NK-92 (cell line): ENCODE measurements around the gene SERPINB7.
"Not testable (repeated sequence)": the region's sequence is repeated elsewhere in the genome, so short reads cannot be mapped to it uniquely, and the experiment has no call there.

ENCODE experiments used
- DNase-seq: peaks from one replicate; lab custom pipeline; 2025; ENCODE audit not compliant: unreplicated experiment; lab: John Stamatoyannopoulos, UW

SERPINB7 gene

GRCh38 chr18:63775166-63775730, at the start of gene SERPINB7:
Gene SERPINB7, plus strand, starts transcription at chr18:63775418. Its CDS starts 6,955 bp downstream, at chr18:63782373.
- DNase-seq, result no peak

GRCh38 chr18:63725682-63726480, 49.3 kb upstream of the SERPINB7 start:
- no peak for DNase-seq

GRCh38 chr18:63730773-63731172, 44.4 kb upstream of the SERPINB7 start:
- DNase-seq, result no peak

GRCh38 chr18:63731215-63731614, 44.0 kb upstream of the SERPINB7 start:
- no peak for DNase-seq

GRCh38 chr18:63736876-63737275, 38.3 kb upstream of the SERPINB7 start:
- DNase-seq, result no peak

GRCh38 chr18:63741769-63742168, 33.4 kb upstream of the SERPINB7 start:
- no peak for DNase-seq

GRCh38 chr18:63747006-63747405, 28.2 kb upstream of the SERPINB7 start:
- DNase-seq, result no peak

- no peak for DNase-seq
These were observed 25.7 kb upstream of the SERPINB7 start for GRCh38 chr18:63749489-63749888.

GRCh38 chr18:63752636-63753035, 22.6 kb upstream of the SERPINB7 start:
- DNase-seq, result no peak

- DNase-seq, result no peak
These were observed 21.5 kb upstream of the SERPINB7 start for GRCh38 chr18:63753676-63754075.

- DNase-seq, result no peak
These were observed 17.7 kb upstream of the SERPINB7 start for GRCh38 chr18:63757541-63757940.

GRCh38 chr18:63758615-63759240, 16.5 kb upstream of the SERPINB7 start:
- DNase-seq, result no peak

GRCh38 chr18:63759786-63760185, 15.4 kb upstream of the SERPINB7 start:
- DNase-seq, result not testable (repeated sequence)

- no peak for DNase-seq
These were observed 12.7 kb upstream of the SERPINB7 start for GRCh38 chr18:63762518-63762917.

GRCh38 chr18:63763831-63764600, 11.2 kb upstream of the SERPINB7 start:
- DNase-seq, result no peak

GRCh38 chr18:63765837-63766236, 9.4 kb upstream of the SERPINB7 start:
- no peak for DNase-seq

GRCh38 chr18:63773551-63773950, 1.7 kb upstream of the SERPINB7 start:
- DNase-seq, result no peak

GRCh38 chr18:63774511-63774910, 707 bp upstream of the SERPINB7 start:
- no peak for DNase-seq

GRCh38 chr18:63779386-63779785, 4.2 kb downstream of the SERPINB7 start:
- DNase-seq, result no peak

GRCh38 chr18:63783394-63783793, 8.2 kb downstream of the SERPINB7 start:
- DNase-seq, result no peak

- DNase-seq, result no peak
These were observed 9.7 kb downstream of the SERPINB7 start for GRCh38 chr18:63784787-63785452.
